Posterior cingulate gyrus (tissue), 11 donors: ENCODE results near the gene MAN2C1.
"Not testable (repeated sequence)": the region's sequence is repeated elsewhere in the genome, so short reads cannot be mapped to it uniquely, and the experiment has no call there.

Source experiments
- DNase-seq, 10 donors: peaks; one replicate each; pipeline versions ENCODE4 v3.0.0 to v3.0.0-alpha.2; 2020 to 2021; ENCODE audit warnings: mixed read lengths in 3 of 10
- intact Hi-C: fragments of 100-400 bp; cut with DNase I; formaldehyde crosslinking; loops from one replicate; pipeline ENCODE4 v1.15.1; 2023

MAN2C1 gene

DNA sequence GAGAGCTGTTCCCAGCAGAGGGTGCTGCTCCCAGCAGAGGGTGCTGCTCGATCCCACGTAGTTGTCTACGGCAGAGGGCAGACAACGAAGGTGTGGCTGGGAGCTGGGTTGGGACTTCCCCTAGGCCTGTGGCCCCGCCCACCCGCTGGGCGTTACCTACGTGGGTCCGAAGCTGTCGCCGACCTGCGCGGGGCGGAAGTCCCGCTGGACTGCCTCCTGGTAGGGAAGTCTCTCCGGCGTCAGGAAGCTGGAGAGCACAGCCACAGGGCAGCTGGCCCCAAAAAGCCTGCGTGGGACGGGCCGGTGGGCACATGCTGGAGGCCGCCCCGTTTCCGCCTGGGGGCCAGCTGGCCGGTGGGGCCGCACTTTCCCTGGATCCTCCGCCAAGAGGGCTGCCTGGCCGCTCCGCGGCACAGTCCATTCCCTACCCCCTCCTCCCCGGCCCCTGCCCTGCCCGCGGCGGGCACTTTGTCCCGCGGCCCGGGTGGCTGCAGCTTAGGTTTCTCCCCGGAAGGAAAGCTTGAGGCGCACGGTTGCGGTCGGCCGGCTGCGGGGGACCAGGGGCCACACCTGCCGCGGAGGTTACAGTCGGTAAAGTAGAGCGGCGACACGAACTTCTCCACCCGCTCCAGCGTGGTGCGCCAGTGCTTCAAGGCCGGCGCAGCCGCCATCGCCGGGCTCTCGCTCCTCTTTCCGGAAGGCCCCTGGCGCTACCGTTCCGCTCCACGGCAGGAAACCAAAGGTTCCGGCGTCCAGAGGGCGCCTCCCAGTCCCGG, at the start of gene MAN2C1:
Gene MAN2C1, minus strand, starts transcription at position 695 of the 776 bp plus-strand sequence. Its CDS starts 24 bp downstream, at position 671.
- DNase-seq: peak; percentile 80 to 99 (median 93)
- intact Hi-C loops: loop anchor here (5.0 kb wide), 2 partner anchors 84 to 259 kb away; partner anchors contain the start of genes SIN3A and SNUPN

DNA sequence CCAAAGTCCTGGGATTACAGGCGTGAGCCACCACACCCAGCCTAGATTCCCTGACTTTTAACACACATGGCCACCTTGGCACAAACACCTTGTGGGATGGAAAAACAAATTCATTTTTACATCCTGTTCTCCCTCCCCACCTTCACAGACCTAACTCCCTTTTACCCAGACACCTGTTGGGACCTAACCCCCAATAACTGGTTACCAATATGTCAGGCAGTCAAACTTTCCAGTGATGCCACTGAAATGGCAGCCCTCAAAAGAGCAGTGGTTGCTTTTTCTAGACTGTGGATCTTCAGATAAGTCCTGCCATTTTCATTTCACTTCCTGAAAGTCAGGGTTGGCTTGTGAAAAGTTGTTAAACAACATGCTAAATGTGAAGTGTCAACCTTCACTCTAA, 48.2 kb upstream of the MAN2C1 start:
- intact Hi-C loops: no loop called here

GRCh38 chr15:75410196-75410595, 41.8 kb upstream of the MAN2C1 start:
- intact Hi-C loops: no loop called here
- no peak for DNase-seq

More for the DNA sequence above, 48.2 kb upstream of the MAN2C1 start:
- no peak for DNase-seq

- DNase-seq: no peak
- intact Hi-C loops: no loop called here
Observed at GRCh38 chr15:75407083-75407482, 38.7 kb upstream of the MAN2C1 start.

DNA sequence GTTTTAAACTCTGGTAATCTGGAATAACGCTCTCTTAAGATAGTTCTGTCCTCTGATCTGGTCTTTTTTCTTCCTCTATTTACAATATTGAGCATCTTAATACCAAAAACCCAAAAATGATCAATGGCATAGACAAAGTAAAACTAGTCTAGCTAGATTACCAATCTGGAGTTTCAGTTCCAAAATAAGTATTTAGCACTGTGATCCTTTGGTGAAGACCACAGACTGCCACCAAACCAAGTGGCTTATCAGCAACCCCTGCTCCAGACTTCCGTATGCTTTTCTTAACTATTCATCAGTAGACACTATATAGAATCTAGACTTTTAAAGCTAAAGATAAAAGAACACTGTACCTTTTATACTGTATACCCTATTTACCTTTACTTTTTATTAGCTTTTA, 35.5 kb upstream of the MAN2C1 start:
- no peak for DNase-seq
- intact Hi-C loops: no loop called here

DNA sequence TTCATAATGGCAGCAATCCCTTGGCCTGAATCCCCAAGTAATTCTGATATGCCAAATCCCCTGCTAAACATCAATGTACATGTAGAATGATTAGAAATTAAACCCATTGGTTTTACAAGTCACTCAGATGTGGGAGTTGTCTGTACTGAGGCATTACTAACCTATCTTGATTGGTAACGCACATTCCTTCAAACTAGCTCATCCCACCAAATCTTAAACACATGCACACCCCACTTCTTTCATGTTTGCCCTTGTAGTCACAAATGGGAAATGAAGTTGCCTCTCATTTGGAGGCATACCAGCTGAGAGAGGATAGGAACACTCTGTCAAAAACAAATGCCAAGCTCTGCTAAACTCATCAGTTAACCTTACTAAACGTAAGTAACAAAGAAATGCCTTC, 29.1 kb upstream of the MAN2C1 start:
- no peak for DNase-seq
- intact Hi-C loops: no loop called here

GRCh38 chr15:75389791-75390382, 21.5 kb upstream of the MAN2C1 start:
- DNase-seq: no peak
- intact Hi-C loops: no loop called here

- intact Hi-C loops, DNase-seq: not testable (repeated sequence)
Observed at GRCh38 chr15:75383986-75384385, 15.6 kb upstream of the MAN2C1 start.

- no peak for DNase-seq
- intact Hi-C loops: no loop called here
Observed at GRCh38 chr15:75380773-75381172, 12.4 kb upstream of the MAN2C1 start.

DNA sequence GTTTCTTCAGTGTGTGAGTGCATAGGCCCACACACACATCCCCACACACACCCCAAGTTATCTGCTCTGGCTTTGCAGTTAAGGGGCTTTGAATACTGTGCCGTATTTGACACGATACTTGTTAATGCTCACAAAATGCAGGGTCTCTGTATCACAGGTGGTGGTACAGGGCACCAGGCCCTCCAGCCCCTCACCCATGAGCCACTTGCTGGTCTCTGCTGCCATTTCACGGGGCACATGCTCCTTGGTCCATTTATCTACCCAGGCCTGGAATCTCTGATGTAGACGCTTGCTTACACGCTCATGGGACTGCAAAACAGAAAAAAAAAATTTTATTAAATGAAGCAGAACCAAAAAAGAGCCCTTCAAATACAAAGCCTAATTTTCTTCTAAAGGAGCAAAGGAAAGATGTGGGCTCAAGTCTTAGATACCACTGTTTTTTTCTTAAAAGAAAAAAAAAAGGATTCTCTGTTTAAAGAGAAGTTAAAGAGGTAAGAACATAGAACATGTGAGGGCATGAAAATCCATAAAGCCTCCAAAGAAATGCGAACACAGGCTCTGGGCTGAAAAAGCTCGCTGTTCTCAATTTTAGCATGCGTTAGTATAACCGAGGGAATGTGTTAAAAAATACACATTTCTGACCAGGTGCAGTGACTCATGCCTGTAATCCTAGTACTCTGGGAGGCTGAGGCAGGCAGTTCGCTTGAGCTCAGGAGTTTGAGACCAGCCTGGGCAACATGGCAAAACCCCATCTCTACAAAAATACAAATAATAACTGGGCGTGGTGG, 3.7 kb upstream of the MAN2C1 start:
- intact Hi-C loops: no loop called here

GRCh38 chr15:75371486-75371885, 3.1 kb upstream of the MAN2C1 start:
- intact Hi-C loops: no loop called here
- DNase-seq: no peak

More for the DNA sequence above, 3.7 kb upstream of the MAN2C1 start:
- no peak for DNase-seq

GRCh38 chr15:75369897-75370581, 1.6 kb upstream of the MAN2C1 start:
- DNase-seq: no peak
- intact Hi-C loops: loop anchor here (5.0 kb wide), 2 partner anchors 82 to 257 kb away; partner anchors contain the start of genes SIN3A and SNUPN

DNA sequence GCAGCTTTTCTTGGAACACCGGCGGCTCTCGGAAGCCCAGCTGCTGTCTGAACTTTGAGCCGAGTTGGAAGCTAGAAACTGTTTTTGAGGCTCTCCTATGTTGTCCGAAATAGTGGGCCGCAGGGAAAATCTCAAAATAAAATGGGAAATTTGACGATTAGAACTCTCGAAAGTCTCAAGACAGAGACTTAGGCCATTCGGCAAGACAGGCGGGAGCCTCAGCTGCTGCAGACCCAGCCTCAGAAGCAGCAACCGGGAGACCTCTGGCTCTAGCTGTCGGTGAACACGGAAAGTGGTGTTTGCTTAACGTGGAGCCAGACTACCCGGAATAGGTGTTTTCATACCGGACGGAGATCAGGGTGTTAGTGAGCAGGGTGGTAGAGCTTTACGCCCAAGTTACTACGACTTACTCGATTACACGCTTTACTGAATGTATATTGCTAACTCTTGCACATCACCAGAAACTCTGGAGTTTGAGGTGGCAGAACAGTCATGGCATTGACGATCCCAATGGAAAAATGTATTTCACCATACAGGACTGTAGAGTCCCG, 357 bp upstream of the MAN2C1 start:
- no peak for DNase-seq
- intact Hi-C loops: loop anchor here (5.0 kb wide), 2 partner anchors 84 to 259 kb away; partner anchors contain the start of genes SIN3A and SNUPN

GRCh38 chr15:75367406-75367912, 948 bp downstream of the MAN2C1 start:
- intact Hi-C loops: loop anchor here (5.0 kb wide), 2 partner anchors 85 to 260 kb away; partner anchors contain the start of genes SIN3A and SNUPN
- no peak for DNase-seq

- intact Hi-C loops: loop anchor here (5.0 kb wide), 2 partner anchors 85 to 260 kb away; partner anchors contain the start of genes SIN3A and SNUPN
- DNase-seq: no peak
Observed at GRCh38 chr15:75367006-75367405, 1.4 kb downstream of the MAN2C1 start.

DNA sequence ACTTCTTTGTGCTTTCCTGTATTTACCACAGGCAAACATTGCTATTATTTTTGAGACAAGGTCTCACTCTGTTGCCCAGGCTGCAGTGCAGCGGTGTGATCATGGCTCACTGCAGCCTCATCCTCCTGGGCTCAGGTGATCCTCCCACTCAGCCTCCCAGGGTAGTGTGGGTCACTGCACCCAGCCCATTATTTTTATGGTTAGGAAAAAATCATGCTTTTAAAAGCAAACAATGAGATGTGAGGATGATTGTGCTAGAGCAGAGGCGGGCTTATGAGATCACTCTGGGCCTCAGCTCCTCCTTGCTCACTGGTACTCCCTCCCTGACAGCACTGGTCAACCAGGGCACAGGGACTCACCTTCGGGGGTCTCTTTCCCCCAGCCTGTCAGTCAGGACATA, 2.2 kb downstream of the MAN2C1 start:
- intact Hi-C loops: loop anchor here (5.0 kb wide), 2 partner anchors 86 to 261 kb away; partner anchors contain the start of genes SIN3A and SNUPN
- no peak for DNase-seq

DNA sequence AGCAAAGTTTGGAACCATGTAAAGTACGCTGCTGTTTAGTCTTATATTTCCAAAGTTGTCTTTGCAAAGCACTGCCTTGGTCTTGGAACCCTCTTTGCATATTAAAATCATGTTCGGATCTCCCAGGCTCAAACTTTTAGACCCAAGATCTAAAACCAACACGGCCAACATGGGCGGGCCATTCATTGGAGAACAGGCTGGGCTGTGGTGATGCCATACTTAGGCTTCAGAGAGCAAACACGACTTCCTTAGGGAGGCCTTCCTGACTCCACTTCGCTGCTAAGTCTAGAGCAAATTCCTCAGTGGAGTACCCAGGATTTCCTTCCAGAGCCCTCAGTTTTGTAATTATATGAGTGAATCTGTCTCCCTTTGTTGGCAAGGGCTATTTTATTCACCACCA, 3.5 kb downstream of the MAN2C1 start:
- intact Hi-C loops: loop anchor here (5.0 kb wide), 2 partner anchors 87 to 262 kb away; partner anchors contain the start of genes SIN3A and SNUPN
- peak in 1 of 10 donors; percentile 7 for DNase-seq

DNA sequence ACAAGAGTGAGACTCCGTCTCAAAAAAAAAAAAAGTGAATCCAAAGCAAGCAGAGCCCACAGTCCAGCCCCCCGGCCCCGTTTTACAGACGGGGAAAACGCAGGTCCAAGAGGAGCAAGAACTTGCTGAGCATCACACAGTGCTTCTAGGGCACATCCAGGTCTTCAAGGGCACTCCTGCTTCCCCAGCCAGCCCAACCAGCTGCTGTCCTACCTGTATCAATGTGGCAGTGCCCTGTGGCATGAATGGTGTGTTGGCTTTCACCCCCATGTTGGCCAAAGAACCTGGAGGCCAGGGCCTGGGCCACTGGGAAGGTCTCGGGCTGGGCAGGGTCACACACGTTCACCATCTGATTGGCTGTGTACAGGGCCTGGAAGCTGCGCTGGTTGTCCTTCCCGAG, 4.6 kb downstream of the MAN2C1 start:
- intact Hi-C loops: no loop called here
- DNase-seq: peak in 2 of 10 donors; percentile 28 to 72

DNA sequence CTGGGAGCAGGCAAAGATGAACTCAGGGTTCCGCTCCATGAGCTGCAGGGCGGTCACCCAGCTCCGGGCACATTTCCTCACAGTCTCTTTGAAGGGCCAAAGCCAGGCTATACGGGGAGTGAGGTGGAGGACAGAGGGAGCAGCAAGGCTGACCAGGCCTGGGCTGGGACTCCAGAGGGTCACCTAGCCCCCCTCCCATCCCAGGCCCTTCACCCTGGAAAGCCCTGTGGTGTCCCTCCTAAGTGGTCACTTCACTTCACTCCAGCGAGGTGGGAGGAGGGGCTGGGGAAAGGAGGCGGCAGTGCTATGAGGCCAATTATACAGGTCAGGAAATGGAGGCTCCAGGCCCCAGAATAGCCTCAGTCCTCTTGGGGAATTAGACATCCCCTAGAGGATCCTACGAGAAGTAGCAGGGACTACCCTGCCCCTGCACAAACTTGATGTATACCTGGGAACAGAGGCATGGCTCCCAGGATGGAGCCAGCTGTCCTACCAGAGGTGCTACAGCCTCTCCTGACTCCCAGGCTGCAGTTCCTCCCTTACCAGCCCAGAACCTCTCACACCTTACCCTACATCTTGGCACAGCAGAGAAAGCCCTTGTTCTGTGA, 5.7 kb downstream of the MAN2C1 start:
- DNase-seq: peak in 1 of 10 donors; percentile 54

More for the DNA sequence above, 5.7 kb downstream of the MAN2C1 start:
- intact Hi-C loops: no loop called here
